Hematopoietic multipotent progenitor cell (in vitro differentiated cells): Measurements from ENCODE around the gene NUP98. TPM values are rescaled to one million over a fixed set of nuclear protein-coding genes. Genes with fewer than 3 reads are reported as not detected.

Source experiments
- DNase-seq, 3 donors: peaks; one replicate each; pipeline ENCODE4 v3.0.0-alpha.2; 2011 to 2015; ENCODE audit warnings: low read depth in 2 of 3, low spot score in 2 of 3
- total RNA-seq: library from RNA; depleted of rRNA; stranded (reverse); fragments of >200 nt; gene quantifications from one replicate; pipeline ENCODE4 v1.2.3, GENCODE V29; 2012

Gene NUP98
- 219 TPM for total RNA-seq

GRCh38 chr11:3797329-3798090 is at the start of gene NUP98:
Gene NUP98, minus strand, starts transcription at chr11:3797554. Its CDS starts 15,437 bp downstream, at chr11:3782117.
- DNase-seq: peak; percentile 98 to 100 (median 100)

- DNase-seq: no peak
Observed at GRCh38 chr11:3845670-3846069, 48.3 kb upstream of the NUP98 start.

- DNase-seq: no peak
Observed at GRCh38 chr11:3845246-3845645, 47.9 kb upstream of the NUP98 start.

GRCh38 chr11:3843326-3843725 is 46.0 kb upstream of the NUP98 start:
- DNase-seq: no peak

- DNase-seq: peak; percentile 85 to 97 (median 96)
Observed at GRCh38 chr11:3841426-3842350, 44.3 kb upstream of the NUP98 start.

- DNase-seq: peak in 1 of 3 donors; percentile 70
Observed at GRCh38 chr11:3840870-3841425, 43.6 kb upstream of the NUP98 start, which contains the start of gene RHOG. Gene RHOG, minus strand, starts transcription at chr11:3840959. Its CDS starts 12,821 bp downstream, at chr11:3828138.

GRCh38 chr11:3840004-3840869 is 42.9 kb upstream of the NUP98 start:
- peak in 1 of 3 donors; percentile 43 for DNase-seq

- no peak for DNase-seq
Observed at GRCh38 chr11:3838504-3838903, 41.1 kb upstream of the NUP98 start.

- DNase-seq: peak in 2 of 3 donors; percentile 53 to 74
Observed at GRCh38 chr11:3837793-3838192, 40.4 kb upstream of the NUP98 start.

- no peak for DNase-seq
Observed at GRCh38 chr11:3836903-3837302, 39.5 kb upstream of the NUP98 start.

- no peak for DNase-seq
Observed at GRCh38 chr11:3835751-3836150, 38.4 kb upstream of the NUP98 start.

GRCh38 chr11:3834664-3835461 is 37.5 kb upstream of the NUP98 start:
- DNase-seq: peak in 1 of 3 donors; percentile 77

GRCh38 chr11:3834349-3834663 is 37.0 kb upstream of the NUP98 start:
- no peak for DNase-seq

- no peak for DNase-seq
Observed at GRCh38 chr11:3833449-3833848, 36.1 kb upstream of the NUP98 start.

- no peak for DNase-seq
Observed at GRCh38 chr11:3832816-3833215, 35.5 kb upstream of the NUP98 start.

- DNase-seq: no peak
Observed at GRCh38 chr11:3831378-3832239, 34.3 kb upstream of the NUP98 start.

- no peak for DNase-seq
Observed at GRCh38 chr11:3830730-3831129, 33.4 kb upstream of the NUP98 start.

- no peak for DNase-seq
Observed at GRCh38 chr11:3830088-3830487, 32.7 kb upstream of the NUP98 start.
